ENCODE measurements around the gene CACNA1I. TPM values are rescaled to one million over a fixed set of nuclear protein-coding genes. Genes with fewer than 3 reads are reported as not detected.

The CACNA1I gene
- total and polyA plus RNA-seq, 2 donors (not counting 1 experiment from before 2014, with no cell fraction given) = 0.07 to 0.25 TPM

DNA sequence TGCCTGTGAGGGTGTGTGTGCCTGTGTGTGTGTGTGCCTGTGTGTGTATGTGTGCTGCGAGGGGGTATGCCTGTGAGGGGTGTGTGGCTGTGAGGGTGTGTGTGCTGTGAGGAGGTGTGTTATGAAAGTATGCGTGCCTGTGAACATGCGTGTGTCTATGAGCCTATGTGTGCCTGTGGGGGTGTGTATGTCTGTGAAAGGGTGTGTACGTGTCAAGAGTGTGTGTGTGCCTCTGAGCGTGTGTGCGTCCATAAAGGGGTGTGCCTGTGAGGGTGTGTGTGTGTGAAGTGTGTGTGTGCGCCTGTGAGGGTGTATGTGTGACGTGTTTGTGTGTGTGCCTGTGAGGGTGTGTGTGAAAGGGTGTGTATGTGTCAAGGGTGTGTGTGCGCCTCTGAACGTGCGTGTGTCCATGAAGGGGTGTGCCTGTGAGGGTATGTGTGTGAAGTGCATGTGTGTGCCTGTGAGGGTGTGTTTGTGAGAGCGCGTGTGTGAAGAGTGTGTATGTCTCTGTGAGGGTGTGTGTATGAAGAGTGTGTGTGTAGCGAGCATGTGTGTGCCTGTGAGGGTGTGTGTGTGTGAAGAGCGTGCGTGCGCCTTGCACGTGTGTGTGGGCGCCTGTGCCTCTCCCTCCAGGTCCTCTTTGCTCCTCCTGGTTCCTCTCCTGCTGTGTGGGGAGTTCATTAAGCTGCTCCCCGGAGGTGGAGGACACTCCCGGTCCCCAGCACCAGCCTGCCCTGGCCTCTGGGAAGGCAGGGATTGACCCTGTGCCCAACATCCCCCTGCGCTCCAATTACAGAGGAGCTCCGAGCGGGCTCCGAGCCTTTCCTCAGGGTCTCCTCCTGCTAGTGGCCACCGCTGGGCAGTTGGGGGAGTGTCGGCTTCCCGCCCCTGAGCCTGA, 53.3 kb downstream of the CACNA1I start:
- H3K9me3 Mint-ChIP-seq (ENCODE audit: insufficient read depth) = no peaks in the 10 kb centered on the region
- Histone ChIP-seq H4K20me1 (ENCODE audit: control insufficient read depth, insufficient read depth, low read length, poor library complexity, severe bottlenecking) (no peaks in the 10 kb centered on the region), H3K9me3 (ENCODE audit: control extremely low read depth in 1 of 3, control insufficient read depth in 2 of 3, insufficient read depth in 1 of 3, low read length in 2 of 3) (peaks cover 0 to 11% (median 0%) of the 10 kb centered on the region in 3 donors), H3K79me2 (ENCODE audit: control insufficient read depth, insufficient read depth, low read length) (no peaks in the 10 kb centered on the region), H3K4me1 (ENCODE audit: control insufficient read depth in 2 of 2, insufficient read depth in 2 of 2, low read length in 2 of 2) (peaks cover 4% of the 10 kb centered on the region in 2 donors), H3K36me3 (replicated peaks in 1 of 2; ENCODE audit: control extremely low read depth in 1 of 2, control insufficient read depth in 1 of 2, extremely low read depth in 1 of 2, insufficient read depth in 2 of 2, low read length in 1 of 2) (no peaks in the 10 kb centered on the region), H3K9ac (ENCODE audit: low read length) (no peak overlapping the region), H3K27ac (ENCODE audit: low read length in 2 of 2) (no peak overlapping the region), H2AFZ (ENCODE audit: insufficient read depth, low read depth, low read length, poor library complexity, severe bottlenecking) (no peak overlapping the region), H3K4me3 (ENCODE audit: control extremely low read depth in 1 of 5, extremely low read depth in 1 of 5, insufficient read depth in 1 of 5, low read depth in 2 of 5, low read length in 4 of 5) (no peak overlapping the region), H3K27me3 (replicated peaks in 1 of 4; ENCODE audit: control extremely low read depth in 1 of 4, control insufficient read depth in 3 of 4, insufficient read depth in 4 of 4, low read length in 3 of 4) (peaks cover 0 to 53% (median 11%) of the 10 kb centered on the region in 4 experiments), H3K4me2 (replicated peaks; ENCODE audit: low read depth, low read length, poor library complexity, severe bottlenecking) (no peak overlapping the region)
- H3K4me1 Mint-ChIP-seq = no peaks in the 10 kb centered on the region
- ATAC-seq (ENCODE audit: low read depth) (no peak), DNase-seq (no peak)
- H3K4me3 Mint-ChIP-seq = no peak overlapping the region
- CTCF ChIA-PET = interaction anchor here (1.0 kb wide), 1 partner anchor 401 kb away, joined by 4 read pairs; no protein-coding TSS in a partner anchor
- TF ChIP-seq EZH2 (IDR thresholded peaks at IDR 0.05; ENCODE audit: borderline replicate concordance, insufficient read depth, low read depth, low read length, poor library complexity, severe bottlenecking) (no peak), CTCF (IDR thresholded peaks at IDR 0.05) (no peak)
- H3K27me3 Mint-ChIP-seq = peaks cover 33% of the 10 kb centered on the region
- POLR2A ChIA-PET = interaction anchor here (0.6 kb wide), 1 partner anchor 368 kb away, joined by 3 read pairs; no protein-coding TSS in a partner anchor
- H3K27ac Mint-ChIP-seq = no peak overlapping the region
- 72% methylated on average over 23 of the region's 28 CpGs for WGBS (ENCODE audit: insufficient coverage)
- intact Hi-C loops (cut with micrococcal nuclease) = loop anchor here (5.0 kb wide), 1 partner anchor 413 kb away; no protein-coding TSS in a partner anchor

GRCh38 chr22:39624501-39624821, 53.9 kb downstream of the CACNA1I start:
- H3K27ac Mint-ChIP-seq = no peak overlapping the region
- TF ChIP-seq CTCF (IDR thresholded peaks at IDR 0.05) (no peak), EZH2 (IDR thresholded peaks at IDR 0.05; ENCODE audit: borderline replicate concordance, insufficient read depth, low read depth, low read length, poor library complexity, severe bottlenecking) (no peak)
- Histone ChIP-seq H3K9me3 (ENCODE audit: control extremely low read depth in 1 of 3, control insufficient read depth in 2 of 3, insufficient read depth in 1 of 3, low read length in 2 of 3) (peaks cover 0 to 11% (median 0%) of the 10 kb centered on the region in 3 donors), H3K27me3 (replicated peaks in 1 of 4; ENCODE audit: control extremely low read depth in 1 of 4, control insufficient read depth in 3 of 4, insufficient read depth in 4 of 4, low read length in 3 of 4) (peaks cover 0 to 49% (median 11%) of the 10 kb centered on the region in 4 experiments), H2AFZ (ENCODE audit: insufficient read depth, low read depth, low read length, poor library complexity, severe bottlenecking) (no peak overlapping the region), H3K4me1 (ENCODE audit: control insufficient read depth in 2 of 2, insufficient read depth in 2 of 2, low read length in 2 of 2) (peaks cover 4% of the 10 kb centered on the region in 2 donors), H3K9ac (ENCODE audit: low read length) (no peak overlapping the region), H3K36me3 (replicated peaks in 1 of 2; ENCODE audit: control extremely low read depth in 1 of 2, control insufficient read depth in 1 of 2, extremely low read depth in 1 of 2, insufficient read depth in 2 of 2, low read length in 1 of 2) (no peaks in the 10 kb centered on the region), H4K20me1 (ENCODE audit: control insufficient read depth, insufficient read depth, low read length, poor library complexity, severe bottlenecking) (no peaks in the 10 kb centered on the region), H3K79me2 (ENCODE audit: control insufficient read depth, insufficient read depth, low read length) (no peaks in the 10 kb centered on the region), H3K4me3 (ENCODE audit: control extremely low read depth in 1 of 5, extremely low read depth in 1 of 5, insufficient read depth in 1 of 5, low read depth in 2 of 5, low read length in 4 of 5) (no peak overlapping the region), H3K27ac (ENCODE audit: low read length in 2 of 2) (no peak overlapping the region), H3K4me2 (replicated peaks; ENCODE audit: low read depth, low read length, poor library complexity, severe bottlenecking) (no peak overlapping the region)
- CTCF ChIA-PET = interaction anchor here (1.0 kb wide), 1 partner anchor 400 kb away, joined by 4 read pairs; no protein-coding TSS in a partner anchor
- POLR2A ChIA-PET = interaction anchor here (0.6 kb wide), 1 partner anchor 367 kb away, joined by 3 read pairs; no protein-coding TSS in a partner anchor
- intact Hi-C loops (cut with micrococcal nuclease) = loop anchor here (5.0 kb wide), 1 partner anchor 413 kb away; no protein-coding TSS in a partner anchor
- no peak overlapping the region for H3K4me3 Mint-ChIP-seq
- no peaks in the 10 kb centered on the region for H3K9me3 Mint-ChIP-seq (ENCODE audit: insufficient read depth)
- no peak for DNase-seq
- no peaks in the 10 kb centered on the region for H3K4me1 Mint-ChIP-seq
- H3K27me3 Mint-ChIP-seq = peaks cover 33% of the 10 kb centered on the region
- 47% methylated on average over 7 of the region's 7 CpGs for WGBS (ENCODE audit: insufficient coverage)
- ATAC-seq (ENCODE audit: low read depth) = no peak

Data from B cell (primary cell).